SU-DHL-6 (cell line): ENCODE results near the gene GTF3C6.

Source experiments
- EZH2phosphoT487 ChIP-seq: fragments of 200-600 bp; sonication (generic), shearing (Covaris generic); conservative IDR thresholded peaks from 2 replicates; pipeline ENCODE4 v1.6.1; 2018; ENCODE audit warnings: mild to moderate bottlenecking, antibody characterized with exemption, low read length, moderate library complexity, mixed read lengths
- TF ChIP-seq, protein P1 (sequence below): fragments of 200-600 bp; sonication (generic); IDR thresholded peaks from one replicate; pipeline ENCODE4 v1.5.1; 2017; ENCODE audit warnings: antibody characterized with exemption, mild to moderate bottlenecking, low read length, moderate library complexity; ENCODE audit not compliant: insufficient read depth, poor library complexity, severe bottlenecking

GRCh38 chr6:110965629-110966229 lies 7.2 kb downstream of the GTF3C6 start:
- TF ChIP-seq, protein P1, sequence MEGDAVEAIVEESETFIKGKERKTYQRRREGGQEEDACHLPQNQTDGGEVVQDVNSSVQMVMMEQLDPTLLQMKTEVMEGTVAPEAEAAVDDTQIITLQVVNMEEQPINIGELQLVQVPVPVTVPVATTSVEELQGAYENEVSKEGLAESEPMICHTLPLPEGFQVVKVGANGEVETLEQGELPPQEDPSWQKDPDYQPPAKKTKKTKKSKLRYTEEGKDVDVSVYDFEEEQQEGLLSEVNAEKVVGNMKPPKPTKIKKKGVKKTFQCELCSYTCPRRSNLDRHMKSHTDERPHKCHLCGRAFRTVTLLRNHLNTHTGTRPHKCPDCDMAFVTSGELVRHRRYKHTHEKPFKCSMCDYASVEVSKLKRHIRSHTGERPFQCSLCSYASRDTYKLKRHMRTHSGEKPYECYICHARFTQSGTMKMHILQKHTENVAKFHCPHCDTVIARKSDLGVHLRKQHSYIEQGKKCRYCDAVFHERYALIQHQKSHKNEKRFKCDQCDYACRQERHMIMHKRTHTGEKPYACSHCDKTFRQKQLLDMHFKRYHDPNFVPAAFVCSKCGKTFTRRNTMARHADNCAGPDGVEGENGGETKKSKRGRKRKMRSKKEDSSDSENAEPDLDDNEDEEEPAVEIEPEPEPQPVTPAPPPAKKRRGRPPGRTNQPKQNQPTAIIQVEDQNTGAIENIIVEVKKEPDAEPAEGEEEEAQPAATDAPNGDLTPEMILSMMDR: no peak
- no peak for TF ChIP-seq EZH2phosphoT487
